Activated CD4-positive, CD25-positive, alpha-beta regulatory T cell treated with anti-CD3 and anti-CD28 coated beads, Interleukin-2, amount 50 U/mL, for 16 hours (primary cell): ENCODE results near the gene POU2AF2.
"Not testable (repeated sequence)": the region's sequence is repeated elsewhere in the genome, so short reads cannot be mapped to it uniquely, and the experiment has no call there.

Experiments
- DNase-seq: peaks from one replicate; pipeline ENCODE4 v3.0.0-alpha.2; 2020; ENCODE audit warnings: low read depth, low spot score

The POU2AF2 gene

DNA sequence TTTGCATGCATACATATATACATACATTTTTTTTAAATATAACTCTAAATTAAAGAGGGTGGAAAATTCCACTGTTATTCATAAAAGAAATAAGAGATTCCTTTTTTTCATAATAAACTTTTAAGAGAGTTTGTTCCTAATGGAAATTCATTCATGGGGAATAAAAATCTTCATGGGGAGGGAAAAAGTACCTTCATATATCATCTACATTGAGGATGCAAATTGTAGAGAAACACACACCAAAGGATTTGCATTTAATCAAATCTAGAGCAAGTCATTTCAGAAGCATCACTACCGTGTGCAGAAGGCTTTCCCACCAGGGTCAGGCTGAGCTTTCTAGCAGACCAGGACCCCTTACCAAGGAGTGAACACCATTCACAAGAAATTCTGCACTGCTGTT lies at the start of gene POU2AF2:
TSS of gene POU2AF2 (plus strand) at position 301 of the 400 bp plus-strand sequence. CDS start 129 bp downstream, outside the sequence.
- no peak for DNase-seq

DNA sequence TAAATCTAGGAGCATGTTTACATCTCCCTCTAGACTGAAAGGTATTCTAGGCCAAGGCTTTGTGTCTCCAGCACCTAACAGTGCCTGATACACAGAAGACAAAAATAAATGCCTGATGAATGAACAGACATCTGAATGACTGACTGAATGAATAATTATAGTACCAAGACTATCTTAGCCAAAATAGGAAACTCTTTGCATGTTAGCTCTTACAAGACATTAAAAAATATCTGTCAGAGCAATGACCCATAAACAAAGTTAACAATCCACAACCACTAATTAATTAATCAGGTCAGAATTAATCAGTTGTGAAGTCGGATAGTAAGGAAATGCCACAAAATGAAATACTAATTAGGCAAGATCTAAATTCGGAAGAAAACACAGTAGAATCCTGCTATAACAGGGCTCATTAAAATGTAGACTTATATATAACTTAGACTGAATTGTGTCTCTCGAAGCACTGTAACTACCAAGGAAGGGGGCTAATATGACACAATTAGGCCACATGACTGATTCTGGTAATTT lies 45.5 kb upstream of the POU2AF2 start:
- no peak for DNase-seq

- DNase-seq: no peak
These were observed 41.3 kb upstream of the POU2AF2 start for GRCh38 chr11:111204211-111204610.

- DNase-seq: no peak
These were observed 39.7 kb upstream of the POU2AF2 start for GRCh38 chr11:111205632-111206385.

DNA sequence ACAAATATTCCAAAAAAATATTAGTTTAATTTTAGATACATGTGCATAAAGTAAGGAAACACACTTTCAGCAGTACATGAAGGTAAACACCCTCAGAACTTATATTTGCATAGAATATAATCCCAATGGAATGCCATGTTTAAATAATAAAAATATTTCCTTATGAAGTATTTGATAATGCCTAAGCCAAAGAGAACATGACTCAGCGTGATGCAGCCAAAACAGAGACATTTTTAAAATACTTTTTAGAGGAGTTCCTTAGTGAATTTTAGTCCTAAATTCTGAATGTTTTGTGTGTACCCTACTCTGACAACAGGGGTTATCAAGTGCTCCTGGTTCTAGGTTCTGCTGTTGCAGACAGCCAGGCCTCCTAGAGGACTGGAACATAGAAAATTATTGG lies 39.1 kb upstream of the POU2AF2 start:
- DNase-seq: no peak

GRCh38 chr11:111207213-111207612 lies 38.3 kb upstream of the POU2AF2 start:
- DNase-seq: no peak

GRCh38 chr11:111209543-111210355 lies 35.8 kb upstream of the POU2AF2 start:
- no peak for DNase-seq

DNA sequence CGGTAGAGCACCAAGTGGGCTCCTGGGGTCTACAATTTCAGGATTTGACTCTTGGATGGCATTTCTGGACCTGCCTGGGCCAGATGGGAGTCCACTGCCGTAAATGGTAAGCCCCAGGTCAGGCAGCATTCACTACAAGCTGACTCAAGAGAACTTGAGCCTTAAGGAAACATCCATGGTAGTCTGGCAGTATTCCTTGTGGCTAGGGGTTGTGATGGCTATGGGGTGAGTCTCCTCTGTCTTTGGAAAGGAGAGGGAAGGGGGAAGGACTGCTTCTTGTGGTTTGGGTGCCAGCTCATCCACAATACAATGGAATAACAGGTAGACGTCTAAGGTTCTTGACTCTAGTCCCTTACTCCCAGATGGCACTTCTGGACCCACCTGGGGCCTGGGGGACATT lies 32.3 kb upstream of the POU2AF2 start:
- DNase-seq: no peak

DNA sequence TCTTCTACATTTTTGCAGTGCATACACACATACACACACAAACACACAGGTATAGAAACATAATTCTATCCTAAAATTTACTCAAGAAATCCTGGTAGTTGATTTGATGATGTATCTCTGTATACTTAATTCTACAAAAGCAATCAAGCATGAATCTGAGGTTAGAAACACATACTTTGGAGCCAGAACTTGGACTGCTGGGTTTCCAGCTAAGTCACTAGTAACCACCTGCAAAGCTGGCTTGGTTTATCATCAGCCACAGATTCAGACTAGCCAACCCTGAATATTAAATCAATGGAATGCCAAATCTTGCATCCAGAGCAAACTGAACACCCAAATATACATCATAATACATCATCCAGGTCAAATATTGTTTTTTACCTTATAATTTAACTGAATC lies 24.8 kb upstream of the POU2AF2 start:
- DNase-seq: no peak

- no peak for DNase-seq
These were observed 24.3 kb upstream of the POU2AF2 start for GRCh38 chr11:111221208-111221607.

- DNase-seq: not testable (repeated sequence)
These were observed 23.6 kb upstream of the POU2AF2 start for GRCh38 chr11:111221936-111222335.

- DNase-seq: not testable (repeated sequence)
These were observed 22.6 kb upstream of the POU2AF2 start for GRCh38 chr11:111222821-111223455.

GRCh38 chr11:111225881-111226280 lies 19.6 kb upstream of the POU2AF2 start:
- no peak for DNase-seq

- DNase-seq: no peak
These were observed 15.9 kb upstream of the POU2AF2 start for GRCh38 chr11:111229604-111230003.

GRCh38 chr11:111230122-111230465 lies 15.4 kb upstream of the POU2AF2 start:
- no peak for DNase-seq

- DNase-seq: no peak
These were observed 13.7 kb upstream of the POU2AF2 start for GRCh38 chr11:111231836-111232235.

GRCh38 chr11:111236383-111236782 lies 9.1 kb upstream of the POU2AF2 start:
- DNase-seq: no peak

GRCh38 chr11:111237926-111238325 lies 7.6 kb upstream of the POU2AF2 start:
- no peak for DNase-seq

- DNase-seq: no peak
These were observed 1.4 kb downstream of the POU2AF2 start for GRCh38 chr11:111246956-111247355.

- no peak for DNase-seq
These were observed 5.4 kb downstream of the POU2AF2 start for GRCh38 chr11:111250936-111251335.

GRCh38 chr11:111253131-111253530 lies 7.6 kb downstream of the POU2AF2 start:
- DNase-seq: no peak

DNA sequence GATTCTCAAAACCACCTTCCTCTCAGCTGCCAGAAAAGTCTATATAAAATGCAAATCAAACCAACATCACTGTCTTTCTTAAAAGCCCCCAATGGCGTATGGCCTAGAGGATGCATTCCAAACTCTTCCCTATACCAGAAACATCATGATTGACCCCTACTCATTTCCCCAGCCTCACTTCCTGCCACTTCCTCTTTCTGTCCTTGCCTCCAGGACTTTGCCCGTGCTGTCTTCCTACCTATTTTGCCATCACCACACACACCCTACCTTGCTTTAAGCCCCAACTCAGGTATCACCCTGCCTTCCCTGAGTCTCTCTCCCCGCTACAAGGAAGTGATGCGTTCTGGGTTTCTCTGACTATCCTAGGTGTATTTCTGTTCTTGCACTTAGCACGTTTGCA lies 8.1 kb downstream of the POU2AF2 start:
- no peak for DNase-seq
